22Rv1 (cell line): ENCODE data around the gene COL4A3.

ENCODE experiments used
- H3K27ac ChIP-seq: fragments of 450-650 bp; 2 replicates; pipeline ENCODE4 v1.5.1; 2017
- ZFX ChIP-seq: fragments of 450-650 bp; IDR thresholded peaks from 2 replicates; pipeline ENCODE4 v1.6.1; 2017; ENCODE audit warnings: antibody characterized with exemption, borderline replicate concordance
- TF ChIP-seq, protein P1 (sequence below): fragments of 450-650 bp; IDR thresholded peaks from 2 replicates; pipeline ENCODE4 v1.5.1; 2017; ENCODE audit warnings: mild to moderate bottlenecking

COL4A3 gene

GRCh38 chr2:227163998-227164762 is at the start of gene COL4A3, which contains the start of gene COL4A4:
COL4A3 (plus strand) TSS chr2:227164624; CDS start chr2:227164727, 103 bp downstream.
COL4A4 (minus strand) TSS chr2:227164205; CDS start chr2:227147483, 16,722 bp downstream.
- H3K27ac ChIP-seq, result peak within 1 kb of the TSS; percentile 50
- TF ChIP-seq, protein P1, sequence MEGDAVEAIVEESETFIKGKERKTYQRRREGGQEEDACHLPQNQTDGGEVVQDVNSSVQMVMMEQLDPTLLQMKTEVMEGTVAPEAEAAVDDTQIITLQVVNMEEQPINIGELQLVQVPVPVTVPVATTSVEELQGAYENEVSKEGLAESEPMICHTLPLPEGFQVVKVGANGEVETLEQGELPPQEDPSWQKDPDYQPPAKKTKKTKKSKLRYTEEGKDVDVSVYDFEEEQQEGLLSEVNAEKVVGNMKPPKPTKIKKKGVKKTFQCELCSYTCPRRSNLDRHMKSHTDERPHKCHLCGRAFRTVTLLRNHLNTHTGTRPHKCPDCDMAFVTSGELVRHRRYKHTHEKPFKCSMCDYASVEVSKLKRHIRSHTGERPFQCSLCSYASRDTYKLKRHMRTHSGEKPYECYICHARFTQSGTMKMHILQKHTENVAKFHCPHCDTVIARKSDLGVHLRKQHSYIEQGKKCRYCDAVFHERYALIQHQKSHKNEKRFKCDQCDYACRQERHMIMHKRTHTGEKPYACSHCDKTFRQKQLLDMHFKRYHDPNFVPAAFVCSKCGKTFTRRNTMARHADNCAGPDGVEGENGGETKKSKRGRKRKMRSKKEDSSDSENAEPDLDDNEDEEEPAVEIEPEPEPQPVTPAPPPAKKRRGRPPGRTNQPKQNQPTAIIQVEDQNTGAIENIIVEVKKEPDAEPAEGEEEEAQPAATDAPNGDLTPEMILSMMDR, result peak; percentile 17; the same call in 1 of the 2 replicates
- no peak for TF ChIP-seq ZFX

GRCh38 chr2:227115761-227116160 is 48.7 kb upstream of the COL4A3 start:
- H3K27ac ChIP-seq, result no peak overlapping the region

GRCh38 chr2:227117027-227117426 is 47.4 kb upstream of the COL4A3 start:
- no peak overlapping the region for H3K27ac ChIP-seq
- no peak for TF ChIP-seq ZFX
- TF ChIP-seq, protein P1, result no peak

More at GRCh38 chr2:227115761-227116160, 48.7 kb upstream of the COL4A3 start:
- TF ChIP-seq ZFX, result no peak
- TF ChIP-seq, protein P1, result no peak

- H3K27ac ChIP-seq, result no peak overlapping the region
These were observed 46.6 kb upstream of the COL4A3 start for GRCh38 chr2:227117852-227118251.

DNA sequence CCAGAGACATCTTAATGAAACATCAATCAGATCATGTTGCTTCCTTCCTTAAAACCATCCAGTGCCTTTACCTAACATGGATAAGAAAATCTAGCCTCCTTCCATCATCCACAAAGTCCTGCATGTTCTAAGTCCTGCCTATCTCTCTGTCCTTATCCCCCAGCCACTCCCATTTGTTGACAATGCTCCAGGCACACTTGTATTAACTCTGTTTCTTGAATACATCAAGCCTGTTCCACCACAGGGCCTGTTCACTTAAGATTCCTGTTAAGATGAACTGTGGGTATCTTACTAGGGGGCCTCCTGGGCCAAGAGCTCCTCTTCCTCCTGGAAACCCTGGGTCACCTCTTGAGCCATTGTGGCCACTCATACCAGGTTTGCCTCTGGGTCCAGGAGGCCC is 46.1 kb upstream of the COL4A3 start:
- no peak overlapping the region for H3K27ac ChIP-seq
- TF ChIP-seq, protein P1, result no peak
- no peak for TF ChIP-seq ZFX

More at GRCh38 chr2:227117852-227118251, 46.6 kb upstream of the COL4A3 start:
- TF ChIP-seq, protein P1, result no peak
- no peak for TF ChIP-seq ZFX

DNA sequence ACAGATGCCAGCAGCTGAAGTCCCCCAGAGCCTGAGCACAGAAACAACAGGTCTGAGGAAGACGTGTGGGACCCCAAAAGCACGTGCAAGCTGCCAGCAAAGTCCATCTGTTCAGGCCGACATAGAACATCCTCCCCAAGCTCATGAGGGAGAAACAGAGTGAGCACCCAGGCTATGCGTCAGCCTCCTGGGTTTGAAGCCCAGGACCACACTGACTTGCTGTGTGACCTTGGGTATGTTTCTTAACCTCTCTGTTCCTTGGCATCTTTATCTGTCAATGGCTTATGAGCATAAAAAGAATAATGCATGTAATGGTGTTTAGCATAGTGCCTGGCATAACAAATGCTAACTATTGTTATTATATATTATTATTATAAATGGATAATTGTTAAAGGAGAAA is 40.7 kb upstream of the COL4A3 start:
- no peak overlapping the region for H3K27ac ChIP-seq
- no peak for TF ChIP-seq ZFX
- TF ChIP-seq, protein P1, result no peak

DNA sequence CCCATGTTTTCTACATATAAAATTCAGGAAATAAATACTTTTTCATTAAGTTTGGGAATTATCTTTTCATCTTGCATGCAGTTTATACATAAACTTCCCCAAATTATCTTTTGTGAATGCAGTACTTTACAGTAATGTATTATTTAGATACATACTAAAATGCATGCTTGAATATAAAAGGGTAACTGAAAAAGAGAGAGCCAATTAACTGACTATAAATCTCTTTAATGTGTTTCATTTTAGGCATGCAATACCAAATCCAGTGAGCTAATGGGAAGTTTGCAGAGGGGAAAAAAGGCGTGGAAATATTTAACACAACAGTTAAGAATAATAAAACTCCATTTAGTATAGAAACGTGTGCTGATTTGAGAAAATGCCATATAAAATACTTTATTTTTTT is 39.6 kb upstream of the COL4A3 start:
- TF ChIP-seq, protein P1, result no peak
- TF ChIP-seq ZFX, result no peak
- no peak overlapping the region for H3K27ac ChIP-seq
